ENCODE results near the gene TEAD3.

The TEAD3 gene

DNA sequence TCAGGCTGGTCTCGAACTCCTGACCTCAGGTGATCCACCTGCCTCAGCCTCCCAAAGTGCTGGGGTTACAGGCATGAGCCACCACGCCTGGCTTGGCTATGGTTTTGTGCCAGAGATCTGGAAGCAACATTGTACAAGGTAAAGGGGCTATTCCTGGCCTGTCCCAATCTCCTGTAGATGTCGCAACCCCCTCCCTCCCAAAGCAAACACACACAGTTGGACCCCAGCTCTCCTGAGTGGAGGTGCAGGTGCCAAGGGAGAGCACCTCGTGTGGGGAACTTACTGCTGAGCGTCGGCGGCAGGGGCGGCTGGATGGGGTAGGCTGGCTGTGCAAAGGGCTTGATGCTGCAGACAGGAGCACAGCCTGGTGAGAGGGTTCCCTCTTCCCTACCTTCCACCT is 19.9 kb downstream of the TEAD3 start:
- TF ChIP-seq GABPA (IDR thresholded peaks at IDR 0.05; ENCODE audit: low read depth), result no peak
- no peak overlapping the region for H3K4me3 ChIP-seq (replicated peaks; ENCODE audit: insufficient read depth, low read length)
- H3K27ac ChIP-seq (replicated peaks), result no peak overlapping the region
- DNase-seq (ENCODE audit: low read depth in 1 of 2, low spot score in 1 of 2), result no peak
- no peaks in the 10 kb centered on the region for H3K27me3 ChIP-seq (ENCODE audit: insufficient read depth, poor library complexity, severe bottlenecking)

DNA sequence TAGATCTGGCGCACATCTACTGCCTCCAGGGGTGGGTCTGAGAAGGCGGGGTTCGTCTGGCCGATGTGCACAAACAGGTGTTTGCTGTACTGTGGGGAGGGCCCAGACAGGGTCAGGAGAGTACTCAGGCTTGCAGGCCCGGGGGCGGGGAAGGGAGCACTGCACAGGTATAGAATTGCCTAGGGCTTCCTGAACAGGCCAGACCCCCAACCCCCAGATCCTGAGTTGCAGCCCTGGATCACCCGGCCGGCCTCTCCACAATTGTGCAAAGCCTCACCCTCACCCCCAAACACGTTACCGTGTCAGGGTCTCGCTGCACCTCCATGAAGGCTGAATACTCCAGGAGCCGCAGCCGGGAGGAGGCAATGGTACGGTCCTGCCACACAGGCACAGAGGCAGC is 20.9 kb downstream of the TEAD3 start:
- DNase-seq (ENCODE audit: low read depth in 1 of 2, low spot score in 1 of 2), result no peak
- H3K27me3 ChIP-seq (ENCODE audit: insufficient read depth, poor library complexity, severe bottlenecking), result no peaks in the 10 kb centered on the region
- no peak overlapping the region for H3K4me3 ChIP-seq (replicated peaks; ENCODE audit: insufficient read depth, low read length)
- TF ChIP-seq SPI1 (IDR thresholded peaks at IDR 0.05; ENCODE audit: borderline replicate concordance, low read depth) (no peak), CTCF (IDR thresholded peaks at IDR 0.05; ENCODE audit: insufficient read depth, low read length) (no peak), REST (IDR thresholded peaks at IDR 0.05; ENCODE audit: insufficient replicate concordance, low read depth) (no peak), GABPA (IDR thresholded peaks at IDR 0.05; ENCODE audit: low read depth) (no peak), POLR2AphosphoS5 (IDR thresholded peaks at IDR 0.05; ENCODE audit: low read depth) (no peak)
- H3K27ac ChIP-seq (replicated peaks), result no peak overlapping the region

DNA sequence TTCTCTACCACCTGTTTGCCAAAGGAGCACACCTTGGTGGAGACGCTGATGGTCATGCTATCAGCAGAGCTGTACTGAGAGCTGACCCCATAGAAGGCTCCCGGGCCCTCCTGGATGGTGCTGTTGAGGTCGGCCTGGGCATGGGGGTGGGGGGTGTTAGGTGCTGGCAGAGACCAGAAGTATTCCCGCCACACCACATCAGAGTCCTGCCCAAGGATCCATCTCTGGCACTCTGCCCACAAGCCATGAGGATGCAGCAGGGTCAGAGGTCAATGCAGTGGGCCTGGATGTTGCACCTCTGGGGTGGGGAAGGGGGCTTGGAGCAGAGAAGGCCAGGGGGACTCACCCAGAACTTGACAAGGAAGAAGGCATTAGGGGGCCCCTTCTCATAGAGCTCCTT is 21.3 kb downstream of the TEAD3 start:
- Histone ChIP-seq H3K27ac (replicated peaks) (no peak overlapping the region), H3K4me3 (replicated peaks; ENCODE audit: insufficient read depth, low read length) (no peak overlapping the region), H3K27me3 (ENCODE audit: insufficient read depth, poor library complexity, severe bottlenecking) (no peaks in the 10 kb centered on the region)
- no peak for DNase-seq (ENCODE audit: low read depth in 1 of 2, low spot score in 1 of 2)
- TF ChIP-seq REST (IDR thresholded peaks at IDR 0.05; ENCODE audit: insufficient replicate concordance, low read depth) (no peak), GABPA (IDR thresholded peaks at IDR 0.05; ENCODE audit: low read depth) (no peak), CTCF (IDR thresholded peaks at IDR 0.05; ENCODE audit: insufficient read depth, low read length) (no peak), POLR2AphosphoS5 (IDR thresholded peaks at IDR 0.05; ENCODE audit: low read depth) (no peak)

- Histone ChIP-seq H3K27ac (replicated peaks) (no peak overlapping the region), H3K4me3 (replicated peaks; ENCODE audit: insufficient read depth, low read length) (no peak overlapping the region), H3K27me3 (ENCODE audit: insufficient read depth, poor library complexity, severe bottlenecking) (no peaks in the 10 kb centered on the region)
- DNase-seq (ENCODE audit: low read depth in 1 of 2, low spot score in 1 of 2), result no peak
- TF ChIP-seq POLR2AphosphoS5 (IDR thresholded peaks at IDR 0.05; ENCODE audit: low read depth) (no peak), SPI1 (IDR thresholded peaks at IDR 0.05; ENCODE audit: borderline replicate concordance, low read depth) (no peak), REST (IDR thresholded peaks at IDR 0.05; ENCODE audit: insufficient replicate concordance, low read depth) (no peak), GABPA (IDR thresholded peaks at IDR 0.05; ENCODE audit: low read depth) (no peak), CTCF (IDR thresholded peaks at IDR 0.05; ENCODE audit: insufficient read depth, low read length) (no peak)
Observed at GRCh38 chr6:35474942-35475570, 21.8 kb downstream of the TEAD3 start.

Data from HL-60 (cell line).